ENCODE measurements around the gene IFRD2. TPM values are rescaled to one million over a fixed set of nuclear protein-coding genes. Genes with fewer than 3 reads are reported as not detected.

The IFRD2 gene
- total and polyA plus RNA-seq, 2 of the 13 experiments (the other 11 are each of a cell fraction or from before 2014, with no cell fraction given): 32.8 to 96.1 TPM

GRCh38 chr3:50271314-50271936 lies 20.8 kb downstream of the IFRD2 start (continued):
- TF ChIP-seq TARDBP (CRISPR knock-in tag; IDR thresholded peaks at IDR 0.05): 0 out of 2 replicates have a peak, but pooled peaks have one; percentile 43
- TF ChIP-seq PHF21A (CRISPR knock-in tag; IDR thresholded peaks at IDR 0.05): peak; percentile 51; the same call in 1 of the 2 replicates
- TF ChIP-seq RBM22 (optimal IDR thresholded peaks at IDR 0.05; ENCODE audit: low read length): peak; percentile 76
- no peak for TF ChIP-seq KLF6 (CRISPR knock-in tag; IDR thresholded peaks at IDR 0.05)
- no peak; the same call in 1 of the 2 replicates for TF ChIP-seq FOXO1 (CRISPR knock-in tag; IDR thresholded peaks at IDR 0.05)
- TF ChIP-seq TEAD3 (CRISPR knock-in tag; optimal IDR thresholded peaks at IDR 0.05; ENCODE audit: borderline replicate concordance): peak; percentile 47
- TF ChIP-seq SP4 (CRISPR knock-in tag; IDR thresholded peaks at IDR 0.05): 0 out of 2 replicates have a peak, but pooled peaks have one; percentile 37
- TF ChIP-seq ZNF251 (CRISPR knock-in tag; IDR thresholded peaks at IDR 0.05): no peak
- 0 out of 2 replicates have a peak, but pooled peaks have one; percentile 2 for TF ChIP-seq ZNF546 (CRISPR knock-in tag; conservative IDR thresholded peaks at IDR 0.05)
- peak; percentile 85 for TF ChIP-seq PATZ1 (CRISPR knock-in tag; IDR thresholded peaks at IDR 0.05)
- 0 out of 2 replicates have a peak, but pooled peaks have one; percentile 52 for TF ChIP-seq ZNF550 (CRISPR knock-in tag; IDR thresholded peaks at IDR 0.05; ENCODE audit: borderline replicate concordance)
- peak; percentile 71; the same call in 1 of the 2 replicates for TF ChIP-seq GATA4 (IDR thresholded peaks at IDR 0.05; ENCODE audit: borderline replicate concordance, low read depth)
- TF ChIP-seq, protein P1, sequence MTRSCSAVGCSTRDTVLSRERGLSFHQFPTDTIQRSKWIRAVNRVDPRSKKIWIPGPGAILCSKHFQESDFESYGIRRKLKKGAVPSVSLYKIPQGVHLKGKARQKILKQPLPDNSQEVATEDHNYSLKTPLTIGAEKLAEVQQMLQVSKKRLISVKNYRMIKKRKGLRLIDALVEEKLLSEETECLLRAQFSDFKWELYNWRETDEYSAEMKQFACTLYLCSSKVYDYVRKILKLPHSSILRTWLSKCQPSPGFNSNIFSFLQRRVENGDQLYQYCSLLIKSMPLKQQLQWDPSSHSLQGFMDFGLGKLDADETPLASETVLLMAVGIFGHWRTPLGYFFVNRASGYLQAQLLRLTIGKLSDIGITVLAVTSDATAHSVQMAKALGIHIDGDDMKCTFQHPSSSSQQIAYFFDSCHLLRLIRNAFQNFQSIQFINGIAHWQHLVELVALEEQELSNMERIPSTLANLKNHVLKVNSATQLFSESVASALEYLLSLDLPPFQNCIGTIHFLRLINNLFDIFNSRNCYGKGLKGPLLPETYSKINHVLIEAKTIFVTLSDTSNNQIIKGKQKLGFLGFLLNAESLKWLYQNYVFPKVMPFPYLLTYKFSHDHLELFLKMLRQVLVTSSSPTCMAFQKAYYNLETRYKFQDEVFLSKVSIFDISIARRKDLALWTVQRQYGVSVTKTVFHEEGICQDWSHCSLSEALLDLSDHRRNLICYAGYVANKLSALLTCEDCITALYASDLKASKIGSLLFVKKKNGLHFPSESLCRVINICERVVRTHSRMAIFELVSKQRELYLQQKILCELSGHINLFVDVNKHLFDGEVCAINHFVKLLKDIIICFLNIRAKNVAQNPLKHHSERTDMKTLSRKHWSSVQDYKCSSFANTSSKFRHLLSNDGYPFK (CRISPR knock-in tag; IDR thresholded peaks at IDR 0.05; ENCODE audit: borderline replicate concordance): no peak
- peak; percentile 28; the same call in 1 of the 2 replicates for TF ChIP-seq TCF7 (IDR thresholded peaks at IDR 0.05; ENCODE audit: low read depth)
- no peak for TF ChIP-seq PCBP1 (IDR thresholded peaks at IDR 0.05; ENCODE audit: borderline replicate concordance, low read depth, low read length)
- peak; percentile 49; the same call in 1 of the 2 replicates for TF ChIP-seq HOXA3 (CRISPR knock-in tag; IDR thresholded peaks at IDR 0.05)
- peak; percentile 70; the same call in 1 of the 2 replicates for TF ChIP-seq CREM (IDR thresholded peaks at IDR 0.05)
- TF ChIP-seq CREM (CRISPR knock-in tag; IDR thresholded peaks at IDR 0.05): no peak
- TF ChIP-seq ZNF737 (CRISPR knock-in tag; IDR thresholded peaks at IDR 0.05; ENCODE audit: borderline replicate concordance): no peak
- TF ChIP-seq, protein P2, sequence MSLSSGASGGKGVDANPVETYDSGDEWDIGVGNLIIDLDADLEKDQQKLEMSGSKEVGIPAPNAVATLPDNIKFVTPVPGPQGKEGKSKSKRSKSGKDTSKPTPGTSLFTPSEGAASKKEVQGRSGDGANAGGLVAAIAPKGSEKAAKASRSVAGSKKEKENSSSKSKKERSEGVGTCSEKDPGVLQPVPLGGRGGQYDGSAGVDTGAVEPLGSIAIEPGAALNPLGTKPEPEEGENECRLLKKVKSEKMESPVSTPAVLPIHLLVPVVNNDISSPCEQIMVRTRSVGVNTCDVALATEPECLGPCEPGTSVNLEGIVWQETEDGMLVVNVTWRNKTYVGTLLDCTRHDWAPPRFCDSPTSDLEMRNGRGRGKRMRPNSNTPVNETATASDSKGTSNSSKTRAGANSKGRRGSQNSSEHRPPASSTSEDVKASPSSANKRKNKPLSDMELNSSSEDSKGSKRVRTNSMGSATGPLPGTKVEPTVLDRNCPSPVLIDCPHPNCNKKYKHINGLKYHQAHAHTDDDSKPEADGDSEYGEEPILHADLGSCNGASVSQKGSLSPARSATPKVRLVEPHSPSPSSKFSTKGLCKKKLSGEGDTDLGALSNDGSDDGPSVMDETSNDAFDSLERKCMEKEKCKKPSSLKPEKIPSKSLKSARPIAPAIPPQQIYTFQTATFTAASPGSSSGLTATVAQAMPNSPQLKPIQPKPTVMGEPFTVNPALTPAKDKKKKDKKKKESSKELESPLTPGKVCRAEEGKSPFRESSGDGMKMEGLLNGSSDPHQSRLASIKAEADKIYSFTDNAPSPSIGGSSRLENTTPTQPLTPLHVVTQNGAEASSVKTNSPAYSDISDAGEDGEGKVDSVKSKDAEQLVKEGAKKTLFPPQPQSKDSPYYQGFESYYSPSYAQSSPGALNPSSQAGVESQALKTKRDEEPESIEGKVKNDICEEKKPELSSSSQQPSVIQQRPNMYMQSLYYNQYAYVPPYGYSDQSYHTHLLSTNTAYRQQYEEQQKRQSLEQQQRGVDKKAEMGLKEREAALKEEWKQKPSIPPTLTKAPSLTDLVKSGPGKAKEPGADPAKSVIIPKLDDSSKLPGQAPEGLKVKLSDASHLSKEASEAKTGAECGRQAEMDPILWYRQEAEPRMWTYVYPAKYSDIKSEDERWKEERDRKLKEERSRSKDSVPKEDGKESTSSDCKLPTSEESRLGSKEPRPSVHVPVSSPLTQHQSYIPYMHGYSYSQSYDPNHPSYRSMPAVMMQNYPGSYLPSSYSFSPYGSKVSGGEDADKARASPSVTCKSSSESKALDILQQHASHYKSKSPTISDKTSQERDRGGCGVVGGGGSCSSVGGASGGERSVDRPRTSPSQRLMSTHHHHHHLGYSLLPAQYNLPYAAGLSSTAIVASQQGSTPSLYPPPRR (CRISPR knock-in tag; IDR thresholded peaks at IDR 0.05; ENCODE audit: borderline replicate concordance): peak; percentile 40; the same call in 1 of the 2 replicates
- TF ChIP-seq ZSCAN31 (CRISPR knock-in tag; IDR thresholded peaks at IDR 0.05; ENCODE audit: low read depth): no peak

All from HepG2 (cell line).